Measurements from ENCODE around the gene ARAP2. TPM values are rescaled to one million over a fixed set of nuclear protein-coding genes. Genes with fewer than 3 reads are reported as not detected.

The ARAP2 gene
- total RNA-seq, 1 donor from 2014 or later, result 1.9 TPM

GRCh38 chr4:36038491-36038890, 205.8 kb downstream of the ARAP2 start:
- no peak for DNase-seq

- no peak for DNase-seq
These were observed 207.2 kb downstream of the ARAP2 start for GRCh38 chr4:36037127-36037526.

- DNase-seq, result no peak
These were observed 214.4 kb downstream of the ARAP2 start for GRCh38 chr4:36029951-36030350.

GRCh38 chr4:36027203-36027602, 217.1 kb downstream of the ARAP2 start:
- no peak for DNase-seq

GRCh38 chr4:36026348-36026880, 217.9 kb downstream of the ARAP2 start:
- no peak for DNase-seq

- no peak for DNase-seq
These were observed 219.2 kb downstream of the ARAP2 start for GRCh38 chr4:36024901-36025660.

- no peak for DNase-seq
These were observed 224.0 kb downstream of the ARAP2 start for GRCh38 chr4:36020351-36020750.

Other genes with a start within 250 kb of the ARAP2 start
- not detected in 2 replicates for gene DTHD1, start 37.1 kb upstream of the ARAP2 start, total RNA-seq

All from dermis blood vessel endothelial cell (primary cell).